HepG2 (cell line): ENCODE measurements around the gene TSPYL2. TPM values are rescaled to one million over a fixed set of nuclear protein-coding genes. Genes with fewer than 3 reads are reported as not detected.
A peak's percentile ranks its signal among the peaks of the same experiment; 100 is the strongest.

Source experiments
- ATAC-seq: fragments of 200-7000 bp; cut with Tn5 transposase; 3 replicates; pipeline ENCODE4 v1.9.1; 2020; ENCODE audit warnings: mild to moderate bottlenecking, moderate library complexity
- BruUV-seq: library from RNA; stranded (reverse); fragments of 400-500 nt; replicated peaks from 2 replicates; lab custom pipeline; 2021; lab: Mats Ljungman, UMichigan
- CTCF ChIA-PET: fragments of 300-600 bp; formaldehyde crosslinking; extraction: SDS; loops from one replicate; lab custom pipeline; 2021; ENCODE audit warnings: low total read pairs, inconsistent platforms, low intra/inter-chr PET ratio; lab: Yijun Ruan, JAX
- POLR2A ChIA-PET: fragments of 350-600 bp; sonication (Branson Sonifier 250); formaldehyde crosslinking; loops from one replicate; lab custom pipeline; 2020; ENCODE audit warnings: antibody characterized with exemption, inconsistent platforms; lab: Yijun Ruan, JAX
- DNase-seq: peaks from one replicate; pipeline ENCODE4 v3.0.0-alpha.2; 2015; ENCODE audit warnings: low spot score
- FAIRE-seq: peaks from 3 replicates; lab custom pipeline; 2011; peaks lifted over from hg19 to GRCh38; lab: Jason Lieb, UNC
- H2AFZ ChIP-seq: one replicate; pipeline ENCODE4 v1.6.1; 2011; ENCODE audit warnings: low read length, inconsistent platforms
- H3K27ac ChIP-seq: fragments of 300-600 bp; 3 replicates; pipeline ENCODE4 v1.8.0; 2011; ENCODE audit warnings: mixed run types, mild to moderate bottlenecking, mixed read lengths, low read length, inconsistent platforms; ENCODE audit not compliant: insufficient read depth; ENCODE audit errors: extremely low read length
- H3K27me3 ChIP-seq, 2 experiments: fragments of 200-600 bp in 1 of 2; 2 replicates in 1 of 2; 3 replicates in 1 of 2; pipeline versions ENCODE4 v1.6.0 to v1.8.0; 2011; ENCODE audit warnings: low read length in 2 of 2, mild to moderate bottlenecking in 2 of 2, moderate library complexity in 2 of 2, inconsistent platforms in 1 of 2; ENCODE audit not compliant: insufficient read depth in 2 of 2, control insufficient read depth in 1 of 2
- H3K36me3 ChIP-seq, 2 experiments: fragments of 200-600 bp in 1 of 2; replicated peaks in 1 of 2; 2 replicates in 1 of 2; 3 replicates in 1 of 2; pipeline versions ENCODE4 v1.5.1 to v1.8.0; 2011; ENCODE audit warnings: low read length in 2 of 2, inconsistent platforms in 1 of 2; ENCODE audit not compliant: insufficient read depth in 2 of 2, control insufficient read depth in 1 of 2
- H3K4me1 ChIP-seq: 2 replicates; pipeline ENCODE4 v1.5.1; 2012; ENCODE audit warnings: low read length, inconsistent platforms; ENCODE audit not compliant: insufficient read depth
- H3K4me2 ChIP-seq: 2 replicates; pipeline ENCODE4 v1.6.0; 2011; ENCODE audit warnings: low read depth, low read length, inconsistent platforms
- H3K4me3 ChIP-seq, 3 experiments: fragments of 200-600 bp in 1 of 3; sonication (generic), shearing (Covaris generic) in 1 of 3; replicated peaks in 1 of 3; 2 replicates each; pipeline ENCODE4 v1.5.1; 2011 to 2016; ENCODE audit warnings: low read length in 3 of 3, inconsistent platforms in 2 of 3, low read depth in 2 of 3, mild to moderate bottlenecking in 2 of 3, control low read depth in 1 of 3, mixed read lengths in 1 of 3; ENCODE audit not compliant: insufficient read depth in 1 of 3
- H3K79me2 ChIP-seq: one replicate; pipeline ENCODE4 v1.6.1; 2011; ENCODE audit warnings: low read length, inconsistent platforms; ENCODE audit not compliant: insufficient read depth
- H3K9ac ChIP-seq: 2 replicates; pipeline ENCODE4 v1.6.0; 2011; ENCODE audit warnings: mild to moderate bottlenecking, low read depth, low read length, inconsistent platforms; ENCODE audit not compliant: insufficient read depth
- H3K9me3 ChIP-seq: 2 replicates; pipeline ENCODE4 v1.5.1; 2012; ENCODE audit warnings: mild to moderate bottlenecking, low read length
- H4K20me1 ChIP-seq: 2 replicates; pipeline ENCODE4 v1.6.0; 2011; ENCODE audit warnings: inconsistent platforms, mild to moderate bottlenecking, low read length, moderate library complexity; ENCODE audit not compliant: insufficient read depth
- HNRNPK ChIP-seq: fragments of 200-400 bp; formaldehyde crosslinking; IDR thresholded peaks from 2 replicates; pipeline ENCODE4 v1.6.1; 2018; ENCODE audit warnings: low read length, low read depth, moderate library complexity, mild to moderate bottlenecking; ENCODE audit not compliant: poor library complexity, severe bottlenecking
- REL ChIP-seq: sonication (generic); formaldehyde crosslinking; conservative IDR thresholded peaks from 2 replicates; pipeline ENCODE4 v1.8.0; 2022; ENCODE audit warnings: mild to moderate bottlenecking, missing genetic modification reagents, moderate library complexity
- ZNF207 ChIP-seq: fragments of 450-650 bp; IDR thresholded peaks from 2 replicates; pipeline ENCODE4 v1.6.1; 2016; ENCODE audit warnings: antibody characterized with exemption, borderline replicate concordance
- ZNF614 ChIP-seq: IDR thresholded peaks from 2 replicates; pipeline ENCODE4 v1.6.1; 2018; ENCODE audit warnings: missing biosample characterization, missing genetic modification reagents, inconsistent platforms, borderline replicate concordance
- WGBS: methylation state at CpG from one replicate; pipeline ENCODE4 v1.1.6; 2017; ENCODE audit warnings: low lambda C conversion rate; 5-methylcytosine and 5-hydroxymethylcytosine counted together
- in situ Hi-C: cut with HindIII; loops from 2 replicates; pipeline ENCODE4 v1.10.0; 2017; ENCODE audit warnings: low pct_unique_long_range_greater_than_20kb; ENCODE audit not compliant: extremely low pct_ligation_motif_present
- intact Hi-C: fragments of 100-400 bp; cut with micrococcal nuclease; formaldehyde crosslinking; loops from one replicate; pipeline ENCODE4 v1.10.0; 2022; ENCODE audit not compliant: unreplicated experiment
- polyA plus RNA-seq, 8 experiments: library from polyadenylated mRNA; depleted of rRNA in 3 of 8; stranded (reverse) in 7 of 8; unstranded in 1 of 8; fragments of >200 nt; fragmentation: Illumina TruSeq in 4 of 8; extraction: Trizol in 4 of 8; gene quantifications; 2 replicates each; pipeline versions ENCODE4 v1.2.1 to v1.2.3, GENCODE V29; 2011 to 2016; ENCODE audit warnings: low read depth in 4 of 8, missing spikeins in 1 of 8, mixed read lengths in 1 of 8; ENCODE audit not compliant: insufficient read depth in 1 of 8
- total RNA-seq, 5 experiments: library from RNA; depleted of rRNA; stranded (reverse); fragments of >200 nt; fragmentation: Illumina TruSeq; extraction: Trizol; gene quantifications; 2 replicates each; pipeline ENCODE4 v1.2.3, GENCODE V29; 2016; ENCODE audit warnings: low read depth in 1 of 5
- TF ChIP-seq, protein P1 (sequence below): sonication (generic); formaldehyde crosslinking; conservative IDR thresholded peaks from 2 replicates; pipeline ENCODE4 v1.8.0; 2022; ENCODE audit warnings: missing genetic modification reagents
- TF ChIP-seq, protein P2 (sequence below): sonication (generic); formaldehyde crosslinking; IDR thresholded peaks from 2 replicates; pipeline ENCODE4 v1.4.0; 2020; ENCODE audit warnings: mild to moderate bottlenecking, low read depth, missing genetic modification reagents
- TF ChIP-seq, protein P3 (sequence below): sonication (generic); formaldehyde crosslinking; IDR thresholded peaks from 2 replicates; pipeline ENCODE4 v1.4.0; 2020; ENCODE audit warnings: missing genetic modification reagents

Gene TSPYL2
- total and polyA plus RNA-seq, 2 of the 13 experiments (the other 11 are each of a cell fraction or from before 2014, with no cell fraction given): 10.1 to 15.5 TPM

DNA sequence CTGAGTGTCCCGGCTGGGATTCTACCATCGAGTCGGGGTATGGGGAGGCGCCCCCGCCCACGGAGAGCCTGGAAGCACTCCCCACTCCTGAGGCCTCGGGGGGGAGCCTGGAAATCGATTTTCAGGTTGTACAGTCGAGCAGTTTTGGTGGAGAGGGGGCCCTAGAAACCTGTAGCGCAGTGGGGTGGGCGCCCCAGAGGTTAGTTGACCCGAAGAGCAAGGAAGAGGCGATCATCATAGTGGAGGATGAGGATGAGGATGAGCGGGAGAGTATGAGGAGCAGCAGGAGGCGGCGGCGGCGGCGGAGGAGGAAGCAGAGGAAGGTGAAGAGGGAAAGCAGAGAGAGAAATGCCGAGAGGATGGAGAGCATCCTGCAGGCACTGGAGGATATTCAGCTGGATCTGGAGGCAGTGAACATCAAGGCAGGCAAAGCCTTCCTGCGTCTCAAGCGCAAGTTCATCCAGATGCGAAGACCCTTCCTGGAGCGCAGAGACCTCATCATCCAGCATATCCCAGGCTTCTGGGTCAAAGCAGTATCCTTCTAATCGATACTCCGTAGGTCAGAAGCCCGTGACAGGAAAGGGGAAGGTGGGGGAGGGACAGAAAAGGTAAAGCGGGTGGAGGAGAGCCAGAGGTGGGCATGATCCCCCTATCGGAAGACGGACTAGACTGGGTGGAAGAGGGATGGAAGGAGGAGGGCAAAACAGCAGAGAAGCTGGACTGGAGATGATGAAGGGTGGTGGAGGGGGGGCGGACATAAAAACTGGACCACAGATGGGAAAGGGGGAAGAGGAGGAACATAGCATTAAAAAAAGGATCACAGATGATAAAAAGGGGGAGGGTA lies 828 bp downstream of the TSPYL2 start:
- Histone ChIP-seq H3K4me1 (peaks cover 13% of the 10 kb centered on the region; the same call in 1 of the 2 replicates), H2AFZ (no peak overlapping the region), H3K4me3 (peak overlapping the region; percentile 62 to 79 (median 74); a peak in 5 of 6 replicates), H3K27ac (peak overlapping the region; percentile 58), H3K9me3 (no peaks in the 10 kb centered on the region), H3K36me3 (peaks cover 4 to 5% of the 10 kb centered on the region in 2 experiments; a peak in 2 of 5 replicates)
- 37% methylated on average over 20 of the region's 31 CpGs for WGBS
- in situ Hi-C loops: no loop called here
- BruUV-seq: TSS peak; percentile 59
- ATAC-seq: no peak
- CTCF ChIA-PET: no interaction called here
- TF ChIP-seq, protein P1, sequence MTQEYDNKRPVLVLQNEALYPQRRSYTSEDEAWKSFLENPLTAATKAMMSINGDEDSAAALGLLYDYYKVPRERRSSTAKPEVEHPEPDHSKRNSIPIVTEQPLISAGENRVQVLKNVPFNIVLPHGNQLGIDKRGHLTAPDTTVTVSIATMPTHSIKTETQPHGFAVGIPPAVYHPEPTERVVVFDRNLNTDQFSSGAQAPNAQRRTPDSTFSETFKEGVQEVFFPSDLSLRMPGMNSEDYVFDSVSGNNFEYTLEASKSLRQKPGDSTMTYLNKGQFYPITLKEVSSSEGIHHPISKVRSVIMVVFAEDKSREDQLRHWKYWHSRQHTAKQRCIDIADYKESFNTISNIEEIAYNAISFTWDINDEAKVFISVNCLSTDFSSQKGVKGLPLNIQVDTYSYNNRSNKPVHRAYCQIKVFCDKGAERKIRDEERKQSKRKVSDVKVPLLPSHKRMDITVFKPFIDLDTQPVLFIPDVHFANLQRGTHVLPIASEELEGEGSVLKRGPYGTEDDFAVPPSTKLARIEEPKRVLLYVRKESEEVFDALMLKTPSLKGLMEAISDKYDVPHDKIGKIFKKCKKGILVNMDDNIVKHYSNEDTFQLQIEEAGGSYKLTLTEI: no peak
- TF ChIP-seq ZNF614 (CRISPR knock-in tag) (no peak), ZNF207 (no peak), REL (CRISPR knock-in tag) (0 out of 2 replicates have a peak, but pooled peaks have one; percentile 19), HNRNPK (no peak)
- TF ChIP-seq, protein P2, sequence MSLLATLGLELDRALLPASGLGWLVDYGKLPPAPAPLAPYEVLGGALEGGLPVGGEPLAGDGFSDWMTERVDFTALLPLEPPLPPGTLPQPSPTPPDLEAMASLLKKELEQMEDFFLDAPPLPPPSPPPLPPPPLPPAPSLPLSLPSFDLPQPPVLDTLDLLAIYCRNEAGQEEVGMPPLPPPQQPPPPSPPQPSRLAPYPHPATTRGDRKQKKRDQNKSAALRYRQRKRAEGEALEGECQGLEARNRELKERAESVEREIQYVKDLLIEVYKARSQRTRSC: no peak
- TF ChIP-seq, protein P3, sequence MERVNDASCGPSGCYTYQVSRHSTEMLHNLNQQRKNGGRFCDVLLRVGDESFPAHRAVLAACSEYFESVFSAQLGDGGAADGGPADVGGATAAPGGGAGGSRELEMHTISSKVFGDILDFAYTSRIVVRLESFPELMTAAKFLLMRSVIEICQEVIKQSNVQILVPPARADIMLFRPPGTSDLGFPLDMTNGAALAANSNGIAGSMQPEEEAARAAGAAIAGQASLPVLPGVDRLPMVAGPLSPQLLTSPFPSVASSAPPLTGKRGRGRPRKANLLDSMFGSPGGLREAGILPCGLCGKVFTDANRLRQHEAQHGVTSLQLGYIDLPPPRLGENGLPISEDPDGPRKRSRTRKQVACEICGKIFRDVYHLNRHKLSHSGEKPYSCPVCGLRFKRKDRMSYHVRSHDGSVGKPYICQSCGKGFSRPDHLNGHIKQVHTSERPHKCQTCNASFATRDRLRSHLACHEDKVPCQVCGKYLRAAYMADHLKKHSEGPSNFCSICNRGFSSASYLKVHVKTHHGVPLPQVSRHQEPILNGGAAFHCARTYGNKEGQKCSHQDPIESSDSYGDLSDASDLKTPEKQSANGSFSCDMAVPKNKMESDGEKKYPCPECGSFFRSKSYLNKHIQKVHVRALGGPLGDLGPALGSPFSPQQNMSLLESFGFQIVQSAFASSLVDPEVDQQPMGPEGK (CRISPR knock-in tag): 0 out of 2 replicates have a peak, but pooled peaks have one; percentile 13
- TF ChIP-seq, all 625 proteins: peak for 2
- Histone ChIP-seq H4K20me1 (no peaks in the 10 kb centered on the region), H3K9ac (peak overlapping the region; percentile 72), H3K4me2 (peak overlapping the region; percentile 74), H3K27me3 (no peaks in the 10 kb centered on the region), H3K79me2 (peaks cover 7% of the 10 kb centered on the region)
- FAIRE-seq (no peak), DNase-seq (no peak)
- POLR2A ChIA-PET: interaction anchor here (0.9 to 1.6 kb wide), 5 partner anchors 11 to 821 kb away, joined by 3 to 8 read pairs (median 3); no protein-coding TSS in a partner anchor
- intact Hi-C loops: no loop called here
